IPS-NIHi11 (cell line): Measurements from ENCODE around the gene TBCD.

Experiments
- DNase-seq: peaks from one replicate; pipeline ENCODE4 v3.0.0; 2012; ENCODE audit warnings: mixed read lengths, low spot score

The TBCD gene

GRCh38 chr17:82832411-82832810, 80.5 kb downstream of the TBCD start:
- DNase-seq = no peak

- DNase-seq = no peak
Measured at GRCh38 chr17:82832881-82833475, 81.1 kb downstream of the TBCD start.

DNA sequence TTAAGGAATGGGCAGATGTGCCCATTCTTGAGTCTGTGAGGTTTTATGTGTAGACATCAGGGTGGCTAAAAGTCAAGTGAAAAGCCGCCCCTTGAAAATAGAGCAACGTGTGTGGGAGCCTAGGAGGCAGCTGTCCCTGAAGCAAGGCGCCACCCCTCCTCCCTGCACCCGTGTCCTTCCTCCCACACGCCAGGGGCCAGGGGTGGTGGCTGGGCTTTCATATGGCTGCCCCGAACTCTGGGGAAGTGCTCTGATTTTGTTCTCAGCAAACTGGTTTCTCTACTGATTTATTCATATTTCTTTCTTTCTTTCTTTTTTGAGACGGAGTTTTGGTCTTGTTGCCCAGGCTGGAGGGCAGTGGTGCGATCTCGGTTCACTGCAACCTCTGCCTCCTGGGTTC, 83.3 kb downstream of the TBCD start:
- DNase-seq = no peak

- DNase-seq = no peak
Measured at GRCh38 chr17:82835766-82836512, 84.1 kb downstream of the TBCD start.

DNA sequence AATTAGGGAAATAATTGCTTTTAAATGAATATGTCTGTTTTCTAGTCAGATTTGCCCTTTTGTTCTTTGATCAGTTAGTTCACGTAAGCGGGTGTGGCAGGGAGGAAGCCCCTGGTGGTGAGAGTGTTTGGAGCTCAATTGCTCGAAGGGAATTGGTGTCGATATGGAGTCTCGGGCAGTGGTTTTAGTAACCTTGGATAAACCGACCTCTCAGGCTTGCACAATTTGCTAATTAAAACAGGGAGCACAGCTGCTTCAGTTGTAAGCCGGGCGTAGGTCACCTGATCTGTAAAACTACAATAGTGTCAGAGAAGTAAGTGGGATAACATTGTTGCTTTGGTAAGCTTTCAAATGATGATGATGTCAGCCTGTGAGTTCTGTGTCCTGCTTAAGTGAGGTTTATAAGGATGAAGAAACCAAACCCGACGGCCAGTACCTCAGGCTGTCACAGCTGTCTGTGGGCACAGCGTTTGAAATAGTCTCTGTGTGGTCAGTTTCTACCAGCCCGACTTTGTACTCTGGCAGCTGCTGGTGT, 85.0 kb downstream of the TBCD start:
- DNase-seq = no peak

DNA sequence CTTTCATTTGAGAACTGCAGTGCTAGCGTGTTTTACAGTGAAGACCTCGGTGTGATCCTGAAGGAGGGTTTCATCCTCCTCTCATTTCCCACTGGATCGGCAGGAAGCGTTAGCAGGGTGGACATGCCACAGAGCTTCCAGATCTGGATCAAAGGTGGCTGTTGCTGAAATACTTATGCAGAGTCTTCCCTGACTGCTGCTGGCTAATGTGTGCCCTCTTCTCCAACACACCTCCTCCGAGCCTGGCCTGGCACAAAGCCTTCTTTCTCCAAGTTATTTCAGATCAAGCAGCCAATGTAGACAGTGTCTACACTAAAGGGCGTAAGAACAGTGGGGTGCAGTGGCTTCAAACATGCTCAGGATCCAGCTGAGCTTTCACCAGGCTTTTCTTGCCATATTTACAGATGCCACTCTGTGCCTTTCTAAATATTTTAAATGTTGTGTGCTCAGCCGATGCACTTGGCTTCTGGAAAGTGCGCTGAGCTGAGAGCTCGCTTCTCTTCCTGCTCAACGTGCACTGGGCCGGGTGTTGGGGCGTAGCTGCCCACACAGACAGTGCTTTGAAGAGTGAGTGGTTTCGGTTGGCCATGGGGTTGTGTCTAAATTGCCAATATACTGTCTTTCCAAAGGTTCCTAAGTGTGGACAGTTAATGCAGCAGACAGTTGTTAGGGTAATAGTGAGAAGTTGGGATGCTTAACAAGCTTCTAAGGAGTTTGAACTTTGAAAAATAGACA, 85.9 kb downstream of the TBCD start:
- no peak for DNase-seq

GRCh38 chr17:82838386-82839063, 86.7 kb downstream of the TBCD start:
- no peak for DNase-seq

GRCh38 chr17:82839617-82840292, 87.9 kb downstream of the TBCD start, which contains the start of gene ZNF750:
Gene ZNF750, minus strand, starts transcription at chr17:82840022. Its CDS starts 7,568 bp downstream, at chr17:82832454.
- no peak for DNase-seq

- no peak for DNase-seq
Measured at GRCh38 chr17:82840431-82840831, 88.6 kb downstream of the TBCD start.

GRCh38 chr17:82841921-82842596, 90.2 kb downstream of the TBCD start:
- DNase-seq = no peak

DNA sequence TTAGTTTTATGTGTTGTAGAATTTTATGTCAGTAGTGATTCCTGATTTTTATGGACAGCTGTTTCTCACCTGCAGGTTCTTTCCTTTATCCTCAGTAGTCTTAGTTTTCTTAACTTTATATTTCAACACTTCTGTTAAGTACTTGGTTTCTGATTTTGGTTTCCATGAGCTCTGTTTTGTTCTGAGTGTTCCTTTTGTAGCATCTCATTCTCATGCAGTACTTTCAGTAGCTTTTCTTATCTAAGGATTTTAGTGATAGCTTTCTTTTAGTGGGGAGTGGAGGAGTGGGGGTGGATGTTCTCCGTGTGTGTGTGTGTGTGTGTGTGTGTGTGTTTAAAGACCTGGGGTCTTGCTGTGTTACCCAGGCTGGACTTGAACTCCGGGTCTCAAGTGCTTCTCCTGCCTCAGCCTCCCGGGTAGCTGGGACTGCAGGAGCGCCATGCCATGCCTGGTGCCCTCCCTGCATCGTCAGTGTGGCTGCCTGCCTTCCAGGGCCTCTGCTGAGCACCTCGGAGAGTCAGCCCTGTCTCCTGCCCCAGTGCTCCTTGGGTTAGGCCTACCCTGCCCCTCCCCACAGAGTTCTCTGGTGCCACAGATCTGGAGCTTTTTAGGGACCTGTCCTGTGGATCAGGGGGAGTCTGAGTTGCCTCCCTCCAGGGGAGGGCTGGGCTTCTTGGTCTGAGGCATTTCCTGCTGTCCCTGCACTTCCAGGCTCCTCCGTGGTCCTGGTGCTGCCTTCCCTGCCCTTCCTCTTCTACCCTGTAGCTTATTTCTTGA, 92.2 kb downstream of the TBCD start:
- DNase-seq = no peak

DNA sequence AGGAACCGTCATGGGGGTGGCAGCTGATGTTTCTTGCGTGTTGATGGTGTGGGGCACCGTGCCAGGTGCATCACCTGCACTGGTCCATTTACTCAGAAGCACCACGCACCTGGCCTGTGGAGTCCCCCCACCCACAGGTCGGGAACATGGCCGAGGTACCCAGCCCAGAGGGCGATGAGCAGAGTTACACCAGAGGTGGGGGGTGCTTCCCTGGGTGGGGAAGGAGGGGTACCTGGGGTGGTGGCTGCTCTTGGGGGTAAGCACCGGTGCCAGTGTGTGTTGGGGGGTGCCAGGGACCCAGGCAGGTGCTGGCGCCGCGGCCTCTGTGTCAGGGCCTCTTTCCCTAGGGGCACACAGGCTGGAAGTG, 92.9 kb downstream of the TBCD start:
- no peak for DNase-seq

DNA sequence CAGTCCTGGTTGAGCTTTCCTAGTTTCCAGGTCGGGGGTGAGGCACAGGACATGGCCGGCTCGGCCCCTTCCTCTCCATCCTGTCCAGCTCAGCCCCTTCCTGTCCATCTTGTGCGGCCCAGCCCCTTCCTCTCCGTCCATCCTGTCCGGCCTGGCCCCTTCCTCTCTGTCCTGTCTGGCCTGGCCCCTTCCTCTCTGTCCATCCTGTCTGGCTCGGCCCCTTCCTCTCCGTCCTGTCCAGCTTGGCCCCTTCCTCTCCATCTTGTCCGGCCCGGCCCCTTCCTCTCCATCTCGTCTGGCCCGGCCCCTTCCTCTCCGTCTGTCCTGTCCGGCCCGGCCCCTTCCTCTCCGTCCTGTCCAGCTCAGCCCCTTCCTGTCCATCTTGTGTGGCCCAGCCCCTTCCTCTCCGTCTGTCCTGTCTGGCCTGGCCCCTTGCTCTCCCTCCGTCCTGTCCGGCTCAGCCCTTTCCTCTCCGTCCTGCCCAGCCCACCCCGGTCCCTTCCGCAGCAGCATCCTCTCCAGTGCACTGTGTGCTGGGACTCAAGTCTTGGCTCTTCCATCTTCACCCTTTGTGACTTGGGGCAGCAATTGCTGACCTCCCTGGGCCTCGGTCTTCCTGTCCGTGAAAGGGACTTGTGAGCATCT, 93.4 kb downstream of the TBCD start:
- no peak for DNase-seq

DNA sequence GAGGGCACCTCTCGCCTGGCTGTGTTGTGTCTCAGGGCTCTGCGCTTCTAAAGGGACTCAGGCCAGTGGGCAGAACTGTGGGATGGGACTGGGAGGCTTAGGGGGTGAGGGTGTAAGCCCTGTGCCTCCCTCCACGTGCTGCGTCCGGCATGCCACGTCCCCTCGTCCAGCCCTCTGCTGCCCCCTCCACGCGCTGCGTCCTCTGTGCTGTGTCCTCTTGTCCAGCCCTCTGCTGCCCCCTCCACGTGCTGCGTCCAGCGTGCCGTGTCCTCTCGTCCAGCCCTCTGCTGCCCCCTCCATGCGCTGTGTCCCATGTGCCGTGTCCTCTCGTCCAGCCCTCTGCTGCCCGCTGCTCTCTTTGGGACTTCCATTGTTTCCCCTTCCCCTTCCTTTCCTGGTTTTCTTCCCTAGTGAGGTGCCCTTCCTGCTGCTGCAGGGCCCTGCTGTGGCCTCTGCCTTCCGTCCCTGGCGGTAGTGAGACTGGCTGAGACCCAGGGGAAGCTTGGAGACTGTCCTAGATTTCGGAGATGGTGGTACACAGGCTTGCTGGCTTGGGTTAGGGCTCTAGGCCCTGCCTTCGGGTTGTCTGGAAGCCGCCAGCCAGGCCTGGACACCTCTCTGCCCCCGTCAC, 94.3 kb downstream of the TBCD start:
- no peak for DNase-seq

- no peak for DNase-seq
Measured at GRCh38 chr17:82848022-82848592, 96.2 kb downstream of the TBCD start.

DNA sequence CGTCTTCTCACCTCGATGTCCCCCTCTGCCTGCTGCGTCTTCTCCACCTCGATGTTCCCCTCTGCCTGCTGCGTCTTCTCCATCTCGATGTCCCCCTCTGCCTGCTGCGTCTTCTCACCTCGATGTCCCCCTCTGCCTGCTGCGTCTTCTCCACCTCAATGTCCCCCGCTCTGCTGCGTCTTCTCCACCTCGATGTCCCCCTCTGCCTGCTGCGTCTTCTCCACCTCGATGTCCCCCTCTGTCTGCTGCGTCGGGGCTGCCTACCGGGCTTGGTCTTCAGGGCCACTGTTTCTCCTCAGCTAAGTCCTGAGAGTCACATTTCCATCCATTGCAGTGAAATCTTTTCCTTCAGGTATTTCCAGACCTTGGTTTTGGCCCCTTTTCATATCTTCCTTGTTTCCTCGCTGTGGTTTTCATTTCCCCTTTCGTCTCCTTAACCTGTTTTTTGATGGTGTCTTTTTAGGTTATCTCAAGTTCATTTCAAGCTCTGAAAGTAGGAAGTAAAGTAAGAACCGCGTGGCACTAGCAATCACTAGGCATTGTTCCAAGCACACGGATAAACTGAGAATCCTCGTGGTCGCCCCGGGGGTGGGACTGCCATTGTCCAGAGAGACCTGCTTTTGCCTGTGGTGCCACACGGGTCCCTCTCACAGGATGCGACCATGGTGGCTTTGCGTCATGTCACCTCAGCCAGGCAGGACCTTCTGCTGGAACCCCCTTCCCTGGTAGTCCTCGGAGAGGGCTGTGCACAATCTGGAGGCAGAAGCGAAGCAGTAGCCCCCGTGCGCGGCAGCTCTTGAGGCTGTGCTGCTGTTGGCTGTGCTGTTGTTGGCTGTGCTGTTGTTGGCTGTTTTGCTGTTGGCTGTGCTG, 97.4 kb downstream of the TBCD start:
- DNase-seq = no peak

DNA sequence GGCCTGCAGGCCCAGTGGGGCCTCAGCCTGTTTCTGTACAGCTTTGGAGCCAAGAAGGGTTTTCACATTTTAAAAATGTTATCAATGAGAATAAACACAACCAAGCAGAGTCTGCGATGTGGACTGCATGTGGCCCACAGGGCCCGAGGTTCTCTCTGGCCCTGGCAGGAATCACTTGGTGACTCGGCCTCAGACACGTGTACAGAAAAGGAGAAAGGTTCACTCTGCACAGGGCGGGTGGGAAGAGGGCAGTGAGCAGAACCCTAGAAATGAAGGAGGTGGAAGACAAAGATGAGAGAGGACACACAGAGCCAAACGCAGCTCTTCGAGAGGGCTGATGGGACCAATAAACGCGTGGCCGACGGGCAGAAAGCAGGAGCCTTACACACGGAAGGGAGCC, 99.5 kb downstream of the TBCD start:
- DNase-seq = no peak

- no peak for DNase-seq
Measured at GRCh38 chr17:82854226-82854625, 102.4 kb downstream of the TBCD start.
